Measurements from ENCODE around the gene PYURF.

The PYURF gene

GRCh38 chr4:88511236-88511635 is 12.3 kb downstream of the PYURF start:
- DNase-seq (ENCODE audit: extremely low read depth, low read depth) = no peak
- TF ChIP-seq CTCF (IDR thresholded peaks at IDR 0.05; ENCODE audit: low read depth, low read length) = no peak

GRCh38 chr4:88503344-88503743 is 20.2 kb downstream of the PYURF start:
- no peak for TF ChIP-seq CTCF (IDR thresholded peaks at IDR 0.05; ENCODE audit: low read depth, low read length)
- DNase-seq (ENCODE audit: extremely low read depth, low read depth) = no peak

DNA sequence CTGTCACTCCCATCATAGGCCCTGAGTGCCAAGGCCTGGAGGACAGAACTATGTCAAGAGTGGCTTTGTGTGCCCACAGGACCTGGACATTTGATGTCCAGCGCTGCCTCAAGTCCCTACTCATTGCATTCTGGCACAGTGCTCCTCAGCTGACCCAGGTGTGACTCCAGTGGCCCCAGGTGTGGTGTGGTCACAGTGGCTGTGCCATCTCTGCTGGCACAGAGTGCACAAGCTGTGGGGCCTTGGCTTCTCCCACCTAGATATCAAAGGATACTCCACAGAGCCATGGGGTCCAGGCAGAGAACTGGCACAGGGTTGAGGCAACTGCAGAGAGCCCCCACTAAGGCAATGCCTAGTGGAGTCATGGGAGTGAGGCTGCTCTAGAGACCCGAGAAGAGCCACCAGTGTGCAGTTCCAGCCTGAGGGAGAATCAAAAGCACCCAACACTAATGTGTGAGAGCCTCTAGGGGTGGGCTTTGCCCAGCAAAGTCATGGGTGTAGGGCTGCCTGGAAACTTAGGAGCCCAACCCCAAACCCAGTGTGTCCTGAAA is 25.6 kb downstream of the PYURF start:
- DNase-seq (ENCODE audit: extremely low read depth, low read depth) = no peak
- no peak for TF ChIP-seq CTCF (IDR thresholded peaks at IDR 0.05; ENCODE audit: low read depth, low read length)

GRCh38 chr4:88489100-88489761 is 34.3 kb downstream of the PYURF start:
- no peak for DNase-seq (ENCODE audit: extremely low read depth, low read depth)
- TF ChIP-seq CTCF (IDR thresholded peaks at IDR 0.05; ENCODE audit: low read depth, low read length) = no peak

DNA sequence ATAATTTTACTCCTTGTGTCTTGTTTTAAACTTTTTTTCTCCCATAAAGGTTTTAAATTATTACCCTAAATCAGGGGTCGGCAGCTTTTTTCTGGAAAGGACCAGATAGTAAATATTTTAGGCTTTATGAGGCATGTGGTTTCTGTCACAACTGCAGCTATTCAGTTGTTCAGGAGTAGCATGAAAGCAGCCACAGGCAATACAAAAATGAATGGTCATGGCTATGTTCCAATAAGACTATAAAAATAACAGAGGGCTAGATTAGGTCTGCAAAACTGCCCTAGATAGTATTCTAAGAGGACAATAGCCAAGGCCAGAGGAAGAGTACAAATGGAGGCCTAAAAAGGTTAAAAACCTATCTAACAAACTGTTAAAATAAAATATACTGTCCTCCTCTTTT is 42.0 kb downstream of the PYURF start:
- TF ChIP-seq CTCF (IDR thresholded peaks at IDR 0.05; ENCODE audit: low read depth, low read length) = no peak
- no peak for DNase-seq (ENCODE audit: extremely low read depth, low read depth)

GRCh38 chr4:88478247-88478646 is 45.3 kb downstream of the PYURF start:
- no peak for DNase-seq (ENCODE audit: extremely low read depth, low read depth)
- no peak for TF ChIP-seq CTCF (IDR thresholded peaks at IDR 0.05; ENCODE audit: low read depth, low read length)

DNA sequence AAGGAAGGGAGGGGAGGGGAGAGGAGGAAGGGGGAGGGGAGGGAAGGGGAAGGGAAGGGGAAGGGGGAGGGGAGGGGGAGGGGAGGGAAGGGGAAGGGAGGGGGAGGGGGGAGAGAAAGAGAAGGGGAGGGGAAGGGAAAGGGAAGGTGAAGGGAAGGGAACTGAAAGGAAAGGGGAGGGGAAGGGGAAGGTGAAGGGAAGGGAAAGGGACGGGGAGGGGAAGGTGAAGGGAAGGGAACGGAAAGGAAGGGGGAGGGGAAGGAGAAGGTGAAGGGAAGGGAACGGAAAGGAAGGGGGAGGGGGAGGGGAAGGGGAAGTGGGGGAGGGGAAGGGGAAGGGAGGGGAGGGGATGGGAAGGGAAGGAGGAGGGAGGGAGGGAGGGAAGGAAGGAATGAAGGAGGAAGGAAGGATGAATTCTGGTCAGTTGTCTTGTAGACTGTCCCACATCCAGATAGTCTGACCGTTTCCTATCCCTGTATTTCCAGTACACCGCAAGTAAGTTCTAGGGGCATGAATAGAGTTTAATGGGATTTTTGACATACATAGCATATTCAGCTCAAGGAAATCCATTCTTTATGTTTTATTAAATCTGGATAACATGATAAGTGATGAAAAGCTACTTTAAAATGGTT is 46.2 kb downstream of the PYURF start:
- no peak for TF ChIP-seq CTCF (IDR thresholded peaks at IDR 0.05; ENCODE audit: low read depth, low read length)
- DNase-seq (ENCODE audit: extremely low read depth, low read depth) = no peak

Data from AG09319 (cell line).